PC-9 (cell line): ENCODE measurements around the gene ANKRD16.

ENCODE experiments used
- EZH2 ChIP-seq: fragments of 200-600 bp; sonication (generic); IDR thresholded peaks from 2 replicates; pipeline ENCODE4 v1.8.0; 2017; ENCODE audit warnings: antibody characterized with exemption, low read depth
- TF ChIP-seq, protein P1 (sequence below): fragments of 200-600 bp; sonication (generic); conservative IDR thresholded peaks from 2 replicates; pipeline ENCODE4 v1.6.1; 2017; ENCODE audit warnings: mixed run types, antibody characterized with exemption, mild to moderate bottlenecking, moderate library complexity

DNA sequence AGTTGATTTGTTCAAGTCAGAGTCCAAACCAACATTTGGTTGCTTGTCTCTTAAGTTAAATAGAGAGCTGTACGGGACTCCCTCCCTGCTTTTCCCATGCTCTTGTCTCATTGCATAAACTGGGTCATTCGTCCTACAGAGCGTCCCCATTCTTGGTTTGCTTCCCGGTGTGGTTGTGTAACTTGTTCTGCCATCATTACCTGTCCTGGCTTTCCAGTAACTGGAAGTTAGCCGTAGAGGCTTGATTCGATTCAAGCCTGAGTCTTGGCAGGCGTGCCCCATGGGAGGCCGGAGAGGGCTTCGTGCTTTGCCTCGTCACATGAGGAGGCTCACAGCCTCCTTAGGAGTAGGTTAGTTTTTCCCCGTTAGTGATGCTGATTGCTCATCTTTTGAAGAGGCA, 40.6 kb upstream of the ANKRD16 start:
- TF ChIP-seq, protein P1, sequence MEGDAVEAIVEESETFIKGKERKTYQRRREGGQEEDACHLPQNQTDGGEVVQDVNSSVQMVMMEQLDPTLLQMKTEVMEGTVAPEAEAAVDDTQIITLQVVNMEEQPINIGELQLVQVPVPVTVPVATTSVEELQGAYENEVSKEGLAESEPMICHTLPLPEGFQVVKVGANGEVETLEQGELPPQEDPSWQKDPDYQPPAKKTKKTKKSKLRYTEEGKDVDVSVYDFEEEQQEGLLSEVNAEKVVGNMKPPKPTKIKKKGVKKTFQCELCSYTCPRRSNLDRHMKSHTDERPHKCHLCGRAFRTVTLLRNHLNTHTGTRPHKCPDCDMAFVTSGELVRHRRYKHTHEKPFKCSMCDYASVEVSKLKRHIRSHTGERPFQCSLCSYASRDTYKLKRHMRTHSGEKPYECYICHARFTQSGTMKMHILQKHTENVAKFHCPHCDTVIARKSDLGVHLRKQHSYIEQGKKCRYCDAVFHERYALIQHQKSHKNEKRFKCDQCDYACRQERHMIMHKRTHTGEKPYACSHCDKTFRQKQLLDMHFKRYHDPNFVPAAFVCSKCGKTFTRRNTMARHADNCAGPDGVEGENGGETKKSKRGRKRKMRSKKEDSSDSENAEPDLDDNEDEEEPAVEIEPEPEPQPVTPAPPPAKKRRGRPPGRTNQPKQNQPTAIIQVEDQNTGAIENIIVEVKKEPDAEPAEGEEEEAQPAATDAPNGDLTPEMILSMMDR, result no peak
- no peak for TF ChIP-seq EZH2
